GM21381 (cell line): ENCODE data around the gene MRPL36.

Experiments
- ATAC-seq: cut with Tn5 transposase; IDR thresholded peaks from one replicate; pipeline ENCODE4 v1.9.1; 2021; ENCODE audit warnings: mild to moderate bottlenecking, moderate library complexity; ENCODE audit not compliant: unreplicated experiment

Gene MRPL36

GRCh38 chr5:1751026-1751863 lies 48.4 kb downstream of the MRPL36 start:
- no peak for ATAC-seq

- no peak for ATAC-seq
Observed at GRCh38 chr5:1750469-1750868, 49.2 kb downstream of the MRPL36 start.

- ATAC-seq, result no peak
Observed at GRCh38 chr5:1749346-1750124, 50.1 kb downstream of the MRPL36 start.

GRCh38 chr5:1748845-1749244 lies 50.8 kb downstream of the MRPL36 start:
- ATAC-seq, result no peak
